ENCODE measurements around the gene NTMT1. TPM values are rescaled to one million over a fixed set of nuclear protein-coding genes. Genes with fewer than 3 reads are reported as not detected.

The NTMT1 gene
- total and polyA plus RNA-seq, 10 of the 15 experiments (the other 5 are each of a cell fraction or from before 2014, with no cell fraction given) = 12.8 to 85.4 (median 39.3) TPM

- no peaks in the 10 kb centered on the region for H3K9me3 ChIP-seq (replicated peaks; ENCODE audit: control insufficient read depth, insufficient read depth, low read length)
- ATAC-seq (no peak), DNase-seq (ENCODE audit: low read depth, low spot score) (no peak), FAIRE-seq (no peak)
- no peak overlapping the region for H3K4me3 ChIP-seq
- peaks cover 7% of the 10 kb centered on the region for H3K4me1 ChIP-seq (ENCODE audit: control insufficient read depth, insufficient read depth, low read length)
- no peak overlapping the region for H3K4me2 ChIP-seq (ENCODE audit: control insufficient read depth, insufficient read depth)
- H3K27me3 ChIP-seq (replicated peaks in 1 of 2; ENCODE audit: control insufficient read depth in 2 of 2, insufficient read depth in 2 of 2, low read length in 1 of 2) = peaks cover 6 to 7% of the 10 kb centered on the region in 2 experiments; a peak in 3 of 4 replicates
- H4K20me1 ChIP-seq (ENCODE audit: control insufficient read depth, insufficient read depth) = no peaks in the 10 kb centered on the region; the same call in 1 of the 2 replicates
- ChIA-PET CTCF (interaction anchor here (4.3 kb wide), 1 partner anchor 8 kb away, joined by 27 read pairs; no protein-coding TSS in a partner anchor), RAD21 (ENCODE audit: unreplicated experiment) (interaction anchor here (0.7 to 0.9 kb wide), 2 partner anchors 441 to 484 kb away, joined by 3 to 4 read pairs; no protein-coding TSS in a partner anchor), SMC1A (ENCODE audit: uncharacterized antibody, unreplicated experiment) (interaction anchor here (1.2 to 1.3 kb wide), 2 partner anchors 8 to 484 kb away, joined by 5 read pairs; no protein-coding TSS in a partner anchor), POLR2A (no interaction called here)
- no peaks in the 10 kb centered on the region for H3K36me3 ChIP-seq (ENCODE audit: control insufficient read depth in 2 of 2, insufficient read depth in 2 of 2, low read length in 1 of 2)
- no peak overlapping the region for H2AFZ ChIP-seq (ENCODE audit: control insufficient read depth, low read depth, low read length)
- in situ Hi-C loops (cut with MboI) (no loop called here), intact Hi-C loops (cut with micrococcal nuclease; ENCODE audit: unreplicated experiment) (loop anchor here (10.0 kb wide), 1 partner anchor 441 kb away; the partner anchor contains the start of gene IER5L)
- no peaks in the 10 kb centered on the region for H3K79me2 ChIP-seq (ENCODE audit: control insufficient read depth, insufficient read depth, low read length)
- 50% methylated on average over 31 of the region's 31 CpGs for WGBS (ENCODE audit: insufficient coverage, insufficient replicate concordance, low lambda C conversion rate, missing lambda C conversion rate)
- no peak for TF ChIP-seq TCF3 (IDR thresholded peaks at IDR 0.05; ENCODE audit: borderline replicate concordance, insufficient read depth, low read depth, low read length)
- TF ChIP-seq SREBF1 (IDR thresholded peaks at IDR 0.05; ENCODE audit: low read length) = no peak
- no peak for TF ChIP-seq SMC3 (IDR thresholded peaks at IDR 0.05; ENCODE audit: borderline replicate concordance, low read length)
- no peak for TF ChIP-seq ZNF274 (IDR thresholded peaks at IDR 0.05; ENCODE audit: insufficient read depth, insufficient read length)
- TF ChIP-seq CEBPB (IDR thresholded peaks at IDR 0.05; ENCODE audit: borderline replicate concordance in 1 of 2, low read depth in 2 of 2, low read length in 2 of 2) = no peak
- TF ChIP-seq IKZF1 (conservative IDR thresholded peaks at IDR 0.05) = no peak
- no peak for TF ChIP-seq SREBF2 (IDR thresholded peaks at IDR 0.05; ENCODE audit: low read length)
- TF ChIP-seq PKNOX1 (IDR thresholded peaks at IDR 0.05) = no peak
- no peak for TF ChIP-seq POLR2AphosphoS5 (IDR thresholded peaks at IDR 0.05; ENCODE audit: low read length)
- TF ChIP-seq SMARCA5 (IDR thresholded peaks at IDR 0.05) = no peak
- TF ChIP-seq CHD1 (IDR thresholded peaks at IDR 0.05; ENCODE audit: low read depth, low read length) = no peak
- no peak for TF ChIP-seq YY1 (IDR thresholded peaks at IDR 0.05; ENCODE audit: low read depth, low read length)
- TF ChIP-seq PAX8 (IDR thresholded peaks at IDR 0.05) = no peak
- H3K9ac ChIP-seq (ENCODE audit: control insufficient read depth, insufficient read depth, low read length) = no peak overlapping the region
- H3K27ac ChIP-seq (ENCODE audit: control insufficient read depth, insufficient read depth) = no peak overlapping the region
- BruUV-seq (replicated peaks) = no TSS peak
These were observed 10.3 kb upstream of the NTMT1 start for GRCh38 chr9:129615407-129616285.

Measured in GM12878 (cell line).